ENCODE results near the gene FOXA2. TPM values are rescaled to one million over a fixed set of nuclear protein-coding genes. Genes with fewer than 3 reads are reported as not detected.

FOXA2 gene
- total and polyA plus RNA-seq, 2 donors (not counting 1 experiment from before 2014, with no cell fraction given), result not detected

GRCh38 chr20:22532598-22532997 lies 51.8 kb downstream of the FOXA2 start:
- WGBS (ENCODE audit: insufficient coverage), result 86% methylated on average over 2 of the region's 3 CpGs
- intact Hi-C loops (cut with micrococcal nuclease), result no loop called here
- Mint-ChIP-seq H3K4me3 (no peak overlapping the region), H3K27ac (no peak overlapping the region), H3K27me3 (peaks cover 3% of the 10 kb centered on the region), H3K9me3 (ENCODE audit: insufficient read depth) (no peaks in the 10 kb centered on the region), H3K4me1 (no peaks in the 10 kb centered on the region)
- no peak overlapping the region for H3K4me2 ChIP-seq (replicated peaks; ENCODE audit: low read depth, low read length, poor library complexity, severe bottlenecking)
- no peaks in the 10 kb centered on the region for H3K79me2 ChIP-seq (ENCODE audit: control insufficient read depth, insufficient read depth, low read length)
- H3K27me3 ChIP-seq (replicated peaks in 1 of 4; ENCODE audit: control extremely low read depth in 1 of 4, control insufficient read depth in 3 of 4, insufficient read depth in 4 of 4, low read length in 3 of 4), result peaks cover 0 to 5% (median 0%) of the 10 kb centered on the region in 4 experiments
- no peaks in the 10 kb centered on the region for H3K36me3 ChIP-seq (replicated peaks in 1 of 2; ENCODE audit: control extremely low read depth in 1 of 2, control insufficient read depth in 1 of 2, extremely low read depth in 1 of 2, insufficient read depth in 2 of 2, low read length in 1 of 2)
- POLR2A ChIA-PET, result no interaction called here
- H2AFZ ChIP-seq (ENCODE audit: insufficient read depth, low read depth, low read length, poor library complexity, severe bottlenecking), result no peak overlapping the region
- ATAC-seq (ENCODE audit: low read depth) (no peak), DNase-seq (no peak)
- no peaks in the 10 kb centered on the region for H3K9me3 ChIP-seq (ENCODE audit: control extremely low read depth in 1 of 3, control insufficient read depth in 2 of 3, insufficient read depth in 1 of 3, low read length in 2 of 3)
- H4K20me1 ChIP-seq (ENCODE audit: control insufficient read depth, insufficient read depth, low read length, poor library complexity, severe bottlenecking), result no peaks in the 10 kb centered on the region
- TF ChIP-seq EZH2 (IDR thresholded peaks at IDR 0.05; ENCODE audit: borderline replicate concordance, insufficient read depth, low read depth, low read length, poor library complexity, severe bottlenecking), result no peak
- TF ChIP-seq, protein P1, sequence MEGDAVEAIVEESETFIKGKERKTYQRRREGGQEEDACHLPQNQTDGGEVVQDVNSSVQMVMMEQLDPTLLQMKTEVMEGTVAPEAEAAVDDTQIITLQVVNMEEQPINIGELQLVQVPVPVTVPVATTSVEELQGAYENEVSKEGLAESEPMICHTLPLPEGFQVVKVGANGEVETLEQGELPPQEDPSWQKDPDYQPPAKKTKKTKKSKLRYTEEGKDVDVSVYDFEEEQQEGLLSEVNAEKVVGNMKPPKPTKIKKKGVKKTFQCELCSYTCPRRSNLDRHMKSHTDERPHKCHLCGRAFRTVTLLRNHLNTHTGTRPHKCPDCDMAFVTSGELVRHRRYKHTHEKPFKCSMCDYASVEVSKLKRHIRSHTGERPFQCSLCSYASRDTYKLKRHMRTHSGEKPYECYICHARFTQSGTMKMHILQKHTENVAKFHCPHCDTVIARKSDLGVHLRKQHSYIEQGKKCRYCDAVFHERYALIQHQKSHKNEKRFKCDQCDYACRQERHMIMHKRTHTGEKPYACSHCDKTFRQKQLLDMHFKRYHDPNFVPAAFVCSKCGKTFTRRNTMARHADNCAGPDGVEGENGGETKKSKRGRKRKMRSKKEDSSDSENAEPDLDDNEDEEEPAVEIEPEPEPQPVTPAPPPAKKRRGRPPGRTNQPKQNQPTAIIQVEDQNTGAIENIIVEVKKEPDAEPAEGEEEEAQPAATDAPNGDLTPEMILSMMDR (IDR thresholded peaks at IDR 0.05), result no peak
- no peak overlapping the region for H3K4me3 ChIP-seq (ENCODE audit: control extremely low read depth in 1 of 5, extremely low read depth in 1 of 5, insufficient read depth in 1 of 5, low read depth in 2 of 5, low read length in 4 of 5)
- CTCF ChIA-PET, result no interaction called here
- no peak overlapping the region for H3K9ac ChIP-seq (ENCODE audit: low read length)
- no peaks in the 10 kb centered on the region for H3K4me1 ChIP-seq (ENCODE audit: control insufficient read depth in 2 of 2, insufficient read depth in 2 of 2, low read length in 2 of 2)
- H3K27ac ChIP-seq (ENCODE audit: low read length in 2 of 2), result no peak overlapping the region

GRCh38 chr20:22531756-22532155 lies 52.6 kb downstream of the FOXA2 start:
- no peak overlapping the region for H3K4me3 ChIP-seq (ENCODE audit: control extremely low read depth in 1 of 5, extremely low read depth in 1 of 5, insufficient read depth in 1 of 5, low read depth in 2 of 5, low read length in 4 of 5)
- no peak overlapping the region for H3K4me2 ChIP-seq (replicated peaks; ENCODE audit: low read depth, low read length, poor library complexity, severe bottlenecking)
- Mint-ChIP-seq H3K4me1 (no peaks in the 10 kb centered on the region), H3K27ac (no peak overlapping the region), H3K4me3 (no peak overlapping the region), H3K27me3 (peaks cover 3% of the 10 kb centered on the region), H3K9me3 (ENCODE audit: insufficient read depth) (no peaks in the 10 kb centered on the region)
- ChIA-PET POLR2A (no interaction called here), CTCF (no interaction called here)
- TF ChIP-seq EZH2 (IDR thresholded peaks at IDR 0.05; ENCODE audit: borderline replicate concordance, insufficient read depth, low read depth, low read length, poor library complexity, severe bottlenecking), result no peak
- TF ChIP-seq, protein P1 (IDR thresholded peaks at IDR 0.05), result no peak
- no peaks in the 10 kb centered on the region for H3K79me2 ChIP-seq (ENCODE audit: control insufficient read depth, insufficient read depth, low read length)
- H3K4me1 ChIP-seq (ENCODE audit: control insufficient read depth in 2 of 2, insufficient read depth in 2 of 2, low read length in 2 of 2), result no peaks in the 10 kb centered on the region
- ATAC-seq (ENCODE audit: low read depth), result no peak
- no peaks in the 10 kb centered on the region for H3K36me3 ChIP-seq (replicated peaks in 1 of 2; ENCODE audit: control extremely low read depth in 1 of 2, control insufficient read depth in 1 of 2, extremely low read depth in 1 of 2, insufficient read depth in 2 of 2, low read length in 1 of 2)
- peaks cover 0 to 5% (median 0%) of the 10 kb centered on the region in 4 experiments for H3K27me3 ChIP-seq (replicated peaks in 1 of 4; ENCODE audit: control extremely low read depth in 1 of 4, control insufficient read depth in 3 of 4, insufficient read depth in 4 of 4, low read length in 3 of 4)
- H2AFZ ChIP-seq (ENCODE audit: insufficient read depth, low read depth, low read length, poor library complexity, severe bottlenecking), result no peak overlapping the region
- H3K9ac ChIP-seq (ENCODE audit: low read length), result no peak overlapping the region
- no peaks in the 10 kb centered on the region for H4K20me1 ChIP-seq (ENCODE audit: control insufficient read depth, insufficient read depth, low read length, poor library complexity, severe bottlenecking)
- WGBS (ENCODE audit: insufficient coverage), result 88% methylated on average over 1 of the region's 2 CpGs
- H3K9me3 ChIP-seq (ENCODE audit: control extremely low read depth in 1 of 3, control insufficient read depth in 2 of 3, insufficient read depth in 1 of 3, low read length in 2 of 3), result no peaks in the 10 kb centered on the region
- DNase-seq, result no peak
- H3K27ac ChIP-seq (ENCODE audit: low read length in 2 of 2), result no peak overlapping the region
- intact Hi-C loops (cut with micrococcal nuclease), result no loop called here
